Activated T-cell treated with anti-CD3 and anti-CD28 coated beads for 1 hour (primary cell): Measurements from ENCODE around the gene EVC.
"Not testable (repeated sequence)": the region's sequence is repeated elsewhere in the genome, so short reads cannot be mapped to it uniquely, and the experiment has no call there.

Experiments used
- DNase-seq: peaks from one replicate; pipeline ENCODE4 v3.0.0-alpha.2; 2020; ENCODE audit warnings: low read depth

The EVC gene

DNA sequence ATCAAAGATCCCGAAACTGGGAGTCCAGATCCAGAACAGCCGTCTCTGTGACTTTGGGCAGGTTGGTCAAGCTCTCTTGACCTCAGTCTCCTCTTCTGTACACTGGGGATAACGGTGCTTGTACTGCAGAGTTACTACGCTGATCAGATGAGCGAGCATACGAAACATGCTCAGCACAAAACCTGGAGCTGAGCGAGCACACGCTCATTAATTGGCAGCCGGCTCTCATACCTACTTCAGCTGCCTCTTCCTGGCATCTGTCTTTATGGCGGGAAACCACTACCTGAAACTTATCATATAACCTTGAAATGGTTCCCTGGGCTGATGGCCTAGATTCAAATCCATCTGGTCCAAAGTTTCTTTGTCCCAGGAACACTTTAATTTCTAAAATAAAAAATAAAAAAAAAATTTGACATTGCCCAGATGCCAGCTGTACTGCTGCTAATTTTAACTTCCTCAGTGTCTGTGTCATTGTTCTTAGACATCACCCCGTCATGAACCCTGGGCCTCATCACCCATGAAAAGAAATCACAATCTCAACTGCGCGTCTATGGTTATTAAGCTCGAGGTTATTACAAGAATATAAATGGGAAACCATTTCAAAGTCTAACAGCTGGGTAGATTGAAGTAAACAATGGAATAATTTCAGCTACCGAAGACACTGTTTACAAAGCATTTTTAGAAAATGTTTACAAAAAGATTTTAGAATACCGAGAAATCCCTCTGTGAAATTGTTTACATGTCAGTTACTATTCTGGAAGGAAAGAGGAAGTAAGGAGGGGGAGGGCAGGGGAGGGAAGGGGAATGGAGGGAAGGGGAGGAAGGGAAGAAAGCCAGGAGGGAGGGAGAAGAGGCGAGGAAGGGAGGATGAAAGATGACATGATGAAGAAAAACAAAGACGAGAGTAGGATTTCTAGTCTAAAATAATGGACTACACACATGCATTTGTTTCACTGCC lies 132.9 kb downstream of the EVC start:
- no peak for DNase-seq

DNA sequence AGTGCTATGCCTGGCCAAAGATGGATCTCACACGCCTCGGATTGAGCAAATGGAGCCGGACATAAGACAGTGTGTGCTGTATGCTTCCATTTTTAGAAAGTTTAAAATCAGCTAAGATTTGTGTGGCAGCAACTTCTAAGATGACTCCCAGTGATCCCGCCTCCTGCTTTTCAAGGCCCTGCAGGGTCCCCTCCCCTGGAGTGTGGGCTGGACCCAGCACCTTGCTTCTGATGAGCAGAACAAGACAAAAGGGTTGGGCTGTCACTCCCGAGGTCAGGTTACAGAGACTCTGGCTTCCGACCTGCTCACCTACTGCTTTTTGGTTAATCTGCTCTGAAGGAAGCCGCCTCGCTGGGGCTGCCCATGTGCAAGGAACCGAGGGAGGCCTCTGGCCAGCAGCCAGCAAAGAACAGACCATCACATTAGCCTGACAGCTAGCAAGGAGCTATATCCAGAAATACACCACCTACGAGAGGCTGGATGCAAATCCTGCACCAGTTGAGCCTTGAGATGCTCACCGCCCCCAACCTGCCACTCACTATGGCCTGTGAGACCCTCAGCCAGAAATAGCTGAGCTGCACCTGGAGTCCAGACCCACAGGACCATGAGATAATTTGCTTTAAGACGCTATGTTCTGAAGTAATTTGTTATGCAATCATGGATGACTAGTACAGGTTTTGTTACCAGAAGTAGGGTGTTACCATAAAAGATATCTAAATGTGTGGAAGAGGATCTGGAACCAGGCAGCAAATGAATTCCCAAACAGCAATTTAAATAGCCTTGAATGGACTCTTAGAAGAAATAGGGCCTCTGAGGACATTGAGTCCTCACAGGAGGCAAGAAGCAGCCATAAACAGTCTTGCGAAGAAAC lies 134.3 kb downstream of the EVC start:
- no peak for DNase-seq

DNA sequence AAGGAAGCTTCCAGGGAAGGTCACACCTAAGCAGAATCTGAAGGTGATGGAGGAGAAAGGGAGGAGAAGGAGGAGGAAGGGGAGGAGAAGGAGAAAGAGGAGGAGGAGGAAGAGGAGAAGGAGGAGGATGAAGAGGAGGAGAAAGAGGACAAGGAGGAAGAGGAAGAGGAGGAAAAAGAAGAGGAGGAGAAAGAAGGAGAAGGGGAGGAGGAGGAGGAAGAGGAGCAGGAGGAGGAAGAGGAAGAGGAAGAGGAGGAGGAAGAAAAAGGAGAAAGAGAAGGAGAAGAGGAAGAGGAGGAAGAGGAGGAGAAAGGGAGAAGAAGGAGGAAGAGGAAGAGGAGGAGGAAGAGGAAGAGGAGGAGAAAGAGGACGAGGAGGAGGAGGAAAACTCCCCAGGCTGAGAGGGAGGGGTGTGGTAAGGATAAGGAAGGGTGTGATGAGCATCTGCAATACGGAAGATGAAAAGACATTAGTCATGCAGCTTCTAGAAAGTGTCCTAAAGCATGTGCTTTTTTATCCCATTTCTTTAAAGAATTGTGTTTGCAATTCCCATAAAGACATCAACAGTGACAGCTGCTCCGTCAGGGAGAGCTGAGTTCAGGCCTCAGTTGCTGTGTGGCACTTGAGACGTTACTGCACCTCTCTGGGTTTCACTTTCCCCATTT lies 140.8 kb downstream of the EVC start:
- no peak for DNase-seq

DNA sequence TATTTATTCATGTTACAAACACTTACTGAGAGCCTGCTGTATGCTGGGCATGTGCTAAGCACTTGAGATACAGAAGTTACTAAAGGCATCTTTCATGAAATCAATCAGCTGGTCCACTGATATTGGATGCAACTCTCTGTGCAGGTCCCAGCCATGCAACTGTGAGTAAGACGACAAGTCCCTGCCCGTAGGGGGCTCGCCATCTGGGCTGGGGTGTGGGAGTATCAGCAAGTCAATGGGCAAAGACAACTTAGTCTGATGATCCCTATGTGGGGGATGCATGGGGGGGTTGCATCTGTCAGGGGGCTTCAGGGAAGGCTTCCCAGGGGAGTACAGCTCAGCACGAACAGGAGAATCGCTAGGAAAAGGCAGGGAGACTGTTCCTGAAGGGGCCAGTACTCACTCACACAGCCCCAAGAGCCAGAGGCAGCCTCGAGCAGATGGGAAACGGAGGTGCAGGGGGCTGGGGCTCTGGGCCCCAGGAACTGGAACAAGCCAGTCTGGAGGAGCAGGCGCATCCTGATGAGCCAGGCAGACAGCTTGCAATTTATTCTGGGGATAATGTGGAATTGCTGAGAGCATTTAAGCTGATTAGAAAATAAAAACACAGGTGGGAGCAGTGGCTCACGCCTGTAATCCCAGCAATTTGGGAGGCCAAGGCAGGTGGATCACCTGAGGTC lies 141.7 kb downstream of the EVC start:
- no peak for DNase-seq

DNA sequence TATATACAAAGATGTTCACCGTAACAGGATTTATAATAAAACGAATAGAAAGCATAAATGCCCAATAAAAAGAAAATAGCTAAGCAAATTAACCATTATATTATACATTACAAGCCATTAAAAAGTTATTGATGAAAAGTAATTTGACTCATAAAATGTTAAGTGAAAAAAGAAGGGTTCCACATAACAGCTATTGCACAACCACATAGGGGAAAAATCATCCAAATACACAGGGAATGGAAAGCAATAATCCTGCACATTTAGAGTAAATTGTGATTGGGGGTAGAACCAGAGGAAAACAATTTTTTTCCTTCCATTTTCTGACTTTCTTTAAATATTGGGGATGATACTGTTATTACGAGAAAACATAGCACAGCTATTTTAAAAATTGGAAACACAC lies 143.9 kb downstream of the EVC start:
- no peak for DNase-seq

DNA sequence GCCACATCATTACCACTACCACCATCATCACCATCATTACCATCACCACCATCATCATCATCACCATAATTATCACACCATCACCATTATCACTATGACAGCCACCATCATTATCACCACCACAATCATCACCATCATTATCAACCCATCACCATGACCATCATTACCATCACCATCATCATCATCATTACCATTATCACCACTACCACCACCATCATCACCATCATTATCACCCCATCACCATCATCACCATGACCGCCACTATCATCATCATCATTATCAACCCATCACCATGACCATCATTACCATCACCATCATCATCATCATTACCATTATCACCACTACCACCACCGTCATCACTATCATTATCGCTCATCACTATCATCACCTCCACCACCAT lies 145.4 kb downstream of the EVC start:
- not testable (repeated sequence) for DNase-seq

DNA sequence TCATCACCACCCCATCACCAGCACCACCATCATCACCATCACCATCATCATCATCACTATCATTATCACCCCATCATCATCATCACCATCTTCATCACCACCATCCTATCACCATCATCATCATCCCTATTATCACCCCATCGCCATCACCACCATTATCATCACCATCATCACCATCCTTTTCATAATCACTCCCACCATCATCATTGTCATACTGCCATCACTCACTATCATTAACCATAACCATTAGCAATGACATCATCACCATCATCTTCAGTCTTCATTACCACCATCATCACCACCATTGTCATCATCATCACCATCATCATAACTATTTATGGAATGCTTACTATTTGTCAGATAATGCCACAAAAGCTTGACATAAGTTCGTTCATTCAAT lies 146.2 kb downstream of the EVC start:
- no peak for DNase-seq

DNA sequence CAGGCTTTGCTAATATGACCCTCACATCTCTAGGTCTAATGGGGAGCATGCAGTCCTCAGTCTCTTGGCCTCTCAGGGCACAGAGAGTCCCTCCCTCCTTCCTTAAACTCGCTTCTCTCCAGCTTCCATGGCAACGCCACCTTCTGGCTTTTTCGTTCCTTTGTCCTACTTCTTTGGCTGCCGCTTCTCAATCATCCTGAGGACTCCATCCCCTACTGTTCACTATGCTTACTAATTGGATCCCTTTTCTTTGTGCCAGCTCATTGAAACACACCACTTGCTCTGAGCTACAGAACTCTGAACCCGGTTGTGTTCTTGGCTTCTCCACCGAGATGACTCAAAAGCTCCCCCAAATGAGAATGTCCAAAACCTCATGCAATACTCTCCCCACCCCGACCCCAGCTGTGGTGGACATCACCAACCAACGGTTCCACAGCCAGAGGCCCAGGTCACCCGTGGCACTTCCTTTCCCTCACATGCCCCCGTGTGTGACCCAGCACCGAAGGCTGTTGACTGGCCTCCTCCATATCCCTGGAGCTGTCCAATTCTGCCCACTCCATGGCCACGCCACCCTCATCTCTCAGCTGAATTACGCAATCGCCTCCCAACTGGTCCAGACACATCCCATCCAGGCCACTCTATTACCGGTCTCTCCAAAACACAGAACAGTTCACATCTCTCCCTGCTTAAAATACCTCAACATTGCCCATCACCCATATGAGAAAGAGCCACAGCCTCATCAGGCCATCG lies 147.2 kb downstream of the EVC start:
- DNase-seq = no peak

DNA sequence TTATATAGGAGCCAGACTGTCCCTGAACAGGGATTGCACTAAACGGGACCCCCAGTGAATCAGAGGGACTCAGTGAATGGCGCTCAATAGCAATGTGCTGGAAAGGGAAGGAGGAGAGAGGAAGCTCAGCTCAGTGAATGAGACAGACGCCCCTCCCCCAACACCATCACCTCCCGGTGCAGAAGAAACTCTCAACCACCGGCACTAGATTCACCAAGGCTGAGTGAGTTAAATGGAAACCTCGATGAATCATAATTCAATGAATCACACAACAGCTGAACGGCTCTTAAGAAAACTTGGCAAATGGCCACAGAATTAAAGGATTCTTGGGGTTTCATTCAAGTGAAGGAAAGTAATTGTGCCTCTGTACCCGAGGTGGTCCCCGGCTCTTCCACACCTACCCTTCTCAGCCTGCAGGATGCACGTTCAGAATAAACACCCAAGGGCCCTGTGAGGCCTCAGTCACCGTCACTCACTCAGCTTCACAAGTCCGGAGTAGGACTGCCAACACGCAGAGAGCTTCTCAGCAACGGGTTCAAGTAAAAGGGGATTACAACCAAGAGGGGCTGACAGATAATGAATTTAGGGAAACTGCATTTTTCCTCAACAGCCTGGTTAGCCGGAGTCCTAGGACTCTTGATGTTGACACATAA lies 152.6 kb downstream of the EVC start:
- DNase-seq = no peak
